ENCODE results near the gene KCNK15.

- TF ChIP-seq CTCF (IDR thresholded peaks at IDR 0.05) (no peak), EZH2 (IDR thresholded peaks at IDR 0.05; ENCODE audit: borderline replicate concordance, insufficient read depth, low read depth, low read length, poor library complexity, severe bottlenecking) (no peak)
These were observed 30.8 kb upstream of the KCNK15 start, which contains the start of gene CCN5 for GRCh38 chr20:44714701-44715498.
